Measurements from ENCODE around the gene KASH5. TPM values are rescaled to one million over a fixed set of nuclear protein-coding genes. Genes with fewer than 3 reads are reported as not detected.

Gene KASH5
- total RNA-seq, 1 experiment from 2014 or later, result not detected

GRCh38 chr19:49427339-49427738, 39.3 kb downstream of the KASH5 start:
- BruUV-seq (replicated peaks), result no TSS peak
- Histone ChIP-seq H3K4me3 (ENCODE audit: low read length) (no peak overlapping the region), H4K20me1 (ENCODE audit: low read length) (no peaks in the 10 kb centered on the region), H3K9me3 (ENCODE audit: low read length) (no peaks in the 10 kb centered on the region), H3F3A (ENCODE audit: low read length, unreplicated experiment) (no peaks in the 10 kb centered on the region), H3K4me2 (ENCODE audit: low read length) (0 out of 2 replicates have a peak overlapping the region, but pooled peaks have one; percentile 87), H3K4me1 (ENCODE audit: insufficient read depth, low read length) (0 out of 2 replicates have a peak, but pooled peaks cover 8% of the 10 kb centered on the region), H3K9me2 (replicated peaks; ENCODE audit: low read length) (no peaks in the 10 kb centered on the region), H3K79me2 (ENCODE audit: low read length) (no peaks in the 10 kb centered on the region), H3K27ac (ENCODE audit: low read length) (no peak overlapping the region), H2AFZ (ENCODE audit: low read length) (no peak overlapping the region), H3K36me3 (ENCODE audit: low read depth, low read length) (no peaks in the 10 kb centered on the region), H3K27me3 (ENCODE audit: low read length) (peaks cover 65% of the 10 kb centered on the region), H3K9ac (ENCODE audit: low read length) (no peak overlapping the region)
- DNase-seq, result no peak
- TF ChIP-seq CTCF (conservative IDR thresholded peaks at IDR 0.05; ENCODE audit: low read depth, low read length) (no peak), EZH2phosphoT487 (IDR thresholded peaks at IDR 0.05; ENCODE audit: borderline replicate concordance, low read length) (no peak), EZH2 (IDR thresholded peaks at IDR 0.05; ENCODE audit: low read length, unreplicated experiment) (no peak)
- intact Hi-C loops (cut with micrococcal nuclease), result no loop called here
- ChIA-PET CTCF (no interaction called here), POLR2A (ENCODE audit: unreplicated experiment) (no interaction called here)
- ATAC-seq, result no peak

GRCh38 chr19:49427855-49428546, 40.0 kb downstream of the KASH5 start:
- Histone ChIP-seq H2AFZ (ENCODE audit: low read length) (peak overlapping the region; percentile 85), H3K4me1 (ENCODE audit: insufficient read depth, low read length) (0 out of 2 replicates have a peak, but pooled peaks cover 8% of the 10 kb centered on the region), H4K20me1 (ENCODE audit: low read length) (no peaks in the 10 kb centered on the region), H3K9me2 (replicated peaks; ENCODE audit: low read length) (no peaks in the 10 kb centered on the region), H3K4me2 (ENCODE audit: low read length) (peak overlapping the region; percentile 87), H3K9me3 (ENCODE audit: low read length) (no peaks in the 10 kb centered on the region), H3F3A (ENCODE audit: low read length, unreplicated experiment) (no peaks in the 10 kb centered on the region), H3K27ac (ENCODE audit: low read length) (no peak overlapping the region), H3K4me3 (ENCODE audit: low read length) (peak overlapping the region; percentile 55), H3K27me3 (ENCODE audit: low read length) (peaks cover 59% of the 10 kb centered on the region), H3K36me3 (ENCODE audit: low read depth, low read length) (no peaks in the 10 kb centered on the region), H3K79me2 (ENCODE audit: low read length) (no peaks in the 10 kb centered on the region), H3K9ac (ENCODE audit: low read length) (no peak overlapping the region)
- intact Hi-C loops (cut with micrococcal nuclease), result no loop called here
- TF ChIP-seq EZH2 (IDR thresholded peaks at IDR 0.05; ENCODE audit: low read length, unreplicated experiment) (no peak), EZH2phosphoT487 (IDR thresholded peaks at IDR 0.05; ENCODE audit: borderline replicate concordance, low read length) (no peak), CTCF (conservative IDR thresholded peaks at IDR 0.05; ENCODE audit: low read depth, low read length) (no peak)
- peak; percentile 61 for ATAC-seq
- POLR2A ChIA-PET (ENCODE audit: unreplicated experiment), result no interaction called here
- peak; percentile 43 for DNase-seq
- BruUV-seq (replicated peaks), result no TSS peak
- CTCF ChIA-PET, result no interaction called here

Measured in PC-3 (cell line).